A673 (cell line): ENCODE results near the gene KCNIP1. TPM values are rescaled to one million over a fixed set of nuclear protein-coding genes. Genes with fewer than 3 reads are reported as not detected.

Source experiments
- BruUV-seq: library from RNA; stranded (reverse); fragments of 400-500 nt; replicated peaks from 2 replicates; lab custom pipeline; 2021; lab: Mats Ljungman, UMichigan
- CTCF ChIA-PET: fragments of 300-600 bp; sonication (Branson Sonifier 250); formaldehyde crosslinking; loops from one replicate; lab custom pipeline; 2022; ENCODE audit warnings: antibody characterized with exemption; lab: Charles Lee
- POLR2A ChIA-PET: fragments of 300-600 bp; sonication (Branson Sonifier 250); formaldehyde crosslinking; loops from one replicate; lab custom pipeline; 2022; ENCODE audit warnings: antibody characterized with exemption; ENCODE audit not compliant: low non-redundant PET; lab: Charles Lee
- DNase-seq: peaks from one replicate; pipeline ENCODE4 v3.0.0-alpha.2; 2015; ENCODE audit warnings: low spot score
- H3K27ac ChIP-seq: fragments of 200-600 bp; sonication (generic); 2 replicates; pipeline ENCODE4 v1.5.1; 2016; ENCODE audit warnings: mixed run types, low read depth, mild to moderate bottlenecking, mixed read lengths, antibody characterized with exemption, low read length; ENCODE audit not compliant: poor library complexity, severe bottlenecking
- H3K27me3 ChIP-seq: fragments of 200-600 bp; sonication (generic); replicated peaks from 2 replicates; pipeline ENCODE4 v1.6.1; 2017; ENCODE audit warnings: mixed run types, low read depth, mild to moderate bottlenecking, mixed read lengths, antibody characterized with exemption, low read length; ENCODE audit not compliant: insufficient read depth, poor library complexity
- H3K36me3 ChIP-seq: fragments of 200-600 bp; sonication (generic); 2 replicates; pipeline ENCODE4 v1.6.1; 2016; ENCODE audit warnings: mixed run types, mild to moderate bottlenecking, mixed read lengths, antibody characterized with exemption, low read length; ENCODE audit not compliant: insufficient read depth, poor library complexity, severe bottlenecking
- H3K4me1 ChIP-seq: fragments of 200-600 bp; sonication (generic); 2 replicates; pipeline ENCODE4 v1.6.1; 2017; ENCODE audit warnings: mixed run types, mild to moderate bottlenecking, mixed read lengths, antibody characterized with exemption, low read length; ENCODE audit not compliant: insufficient read depth, poor library complexity, severe bottlenecking
- H3K4me3 ChIP-seq: fragments of 200-600 bp; sonication (generic); 2 replicates; pipeline ENCODE4 v1.5.1; 2016; ENCODE audit warnings: low read depth, mixed run types, mild to moderate bottlenecking, mixed read lengths, low read length; ENCODE audit not compliant: poor library complexity, severe bottlenecking
- H3K9me3 ChIP-seq: fragments of 200-600 bp; sonication (generic); 2 replicates; pipeline ENCODE4 v1.6.1; 2016; ENCODE audit warnings: mixed run types, low read depth, mild to moderate bottlenecking, mixed read lengths, antibody characterized with exemption, low read length; ENCODE audit not compliant: poor library complexity, severe bottlenecking
- CTCF ChIP-seq: fragments of 300-800, 200-600 bp; sonication (generic); conservative IDR thresholded peaks from 2 replicates; pipeline ENCODE4 v1.5.1; 2017; ENCODE audit warnings: low read depth, mild to moderate bottlenecking, antibody characterized with exemption, low read length, moderate library complexity, mixed read lengths
- EZH2 ChIP-seq: fragments of 200-600 bp; sonication (generic); IDR thresholded peaks from 2 replicates; pipeline ENCODE4 v1.6.1; 2017; ENCODE audit warnings: borderline replicate concordance, low read depth, mild to moderate bottlenecking, mixed read lengths, antibody characterized with exemption, low read length; ENCODE audit not compliant: poor library complexity, severe bottlenecking
- intact Hi-C: fragments of 100-400 bp; cut with micrococcal nuclease; formaldehyde crosslinking; loops from one replicate; pipeline ENCODE4 v1.10.0; 2022; ENCODE audit not compliant: unreplicated experiment
- total RNA-seq: library from RNA; stranded (reverse); gene quantifications from 2 replicates; pipeline ENCODE4 v1.2.3, GENCODE V29; 2021

Gene KCNIP1
- total RNA-seq, 1 experiment from 2014 or later = 3.7 TPM

GRCh38 chr5:170782438-170782837, 278.6 kb downstream of the KCNIP1 start:
- ChIA-PET POLR2A (no interaction called here), CTCF (no interaction called here)
- no peaks in the 10 kb centered on the region for H3K4me1 ChIP-seq
- TF ChIP-seq EZH2 = no peak
- TF ChIP-seq CTCF = no peak
- no peaks in the 10 kb centered on the region for H3K36me3 ChIP-seq
- intact Hi-C loops = no loop called here
- no peak overlapping the region for H3K27ac ChIP-seq
- BruUV-seq = no TSS peak
- no peaks in the 10 kb centered on the region for H3K9me3 ChIP-seq
- DNase-seq = no peak
- peaks cover 4% of the 10 kb centered on the region for H3K27me3 ChIP-seq
- no peak overlapping the region for H3K4me3 ChIP-seq

- Histone ChIP-seq H3K4me3 (no peak within 1 kb of the TSS), H3K27ac (no peak within 1 kb of the TSS), H3K27me3 (peaks cover 4% of the 10 kb centered on the region), H3K9me3 (no peaks in the 10 kb centered on the region), H3K36me3 (no peaks in the 10 kb centered on the region), H3K4me1 (no peaks in the 10 kb centered on the region)
- intact Hi-C loops = no loop called here
- ChIA-PET CTCF (no interaction called here), POLR2A (no interaction called here)
- no TSS peak for BruUV-seq
- no peak for DNase-seq
- TF ChIP-seq EZH2 (no peak), CTCF (no peak)
Measured at GRCh38 chr5:170783498-170784247, 279.9 kb downstream of the KCNIP1 start, which contains the start of gene GABRP. Gene GABRP (plus strand): TSS chr5:170783725. CDS start chr5:170788616, 4,891 bp downstream.

- Histone ChIP-seq H3K4me1 (no peaks in the 10 kb centered on the region), H3K27me3 (peaks cover 4% of the 10 kb centered on the region), H3K36me3 (no peaks in the 10 kb centered on the region), H3K4me3 (no peak overlapping the region), H3K9me3 (no peaks in the 10 kb centered on the region), H3K27ac (no peak overlapping the region)
- no peak for TF ChIP-seq CTCF
- TF ChIP-seq EZH2 = no peak
- POLR2A ChIA-PET = no interaction called here
- intact Hi-C loops = no loop called here
- DNase-seq = no peak
- CTCF ChIA-PET = no interaction called here
- BruUV-seq = no TSS peak
Measured at GRCh38 chr5:170785416-170785815, 281.6 kb downstream of the KCNIP1 start.

Other genes with a start within 250 kb of the KCNIP1 start
- not detected in 2 replicates for gene LCP2, start 206.2 kb upstream of the KCNIP1 start, total RNA-seq
- gene KCNMB1, start 114.7 kb upstream of the KCNIP1 start, total RNA-seq = not detected in 2 replicates